ENCODE results near the gene PPFIA2.

The PPFIA2 gene

GRCh38 chr12:81564237-81564636 is 194.9 kb downstream of the PPFIA2 start:
- in situ Hi-C loops (cut with MboI; ENCODE audit: low sequenced_read_pairs), result no loop called here

- in situ Hi-C loops (cut with MboI; ENCODE audit: low sequenced_read_pairs), result no loop called here
Measured at GRCh38 chr12:81558031-81558430, 201.1 kb downstream of the PPFIA2 start.

- in situ Hi-C loops (cut with MboI; ENCODE audit: low sequenced_read_pairs), result no loop called here
Measured at GRCh38 chr12:81546811-81547210, 212.3 kb downstream of the PPFIA2 start.

GRCh38 chr12:81543621-81544139 is 215.5 kb downstream of the PPFIA2 start:
- in situ Hi-C loops (cut with MboI; ENCODE audit: low sequenced_read_pairs), result no loop called here

GRCh38 chr12:81542065-81543010 is 216.8 kb downstream of the PPFIA2 start:
- in situ Hi-C loops (cut with MboI; ENCODE audit: low sequenced_read_pairs), result no loop called here

- in situ Hi-C loops (cut with MboI; ENCODE audit: low sequenced_read_pairs), result no loop called here
Measured at GRCh38 chr12:81541121-81541520, 218.0 kb downstream of the PPFIA2 start.

GRCh38 chr12:81539279-81539678 is 219.9 kb downstream of the PPFIA2 start:
- in situ Hi-C loops (cut with MboI; ENCODE audit: low sequenced_read_pairs), result no loop called here

GRCh38 chr12:81533054-81533453 is 226.1 kb downstream of the PPFIA2 start:
- in situ Hi-C loops (cut with MboI; ENCODE audit: low sequenced_read_pairs), result no loop called here

GRCh38 chr12:81530352-81530751 is 228.8 kb downstream of the PPFIA2 start:
- in situ Hi-C loops (cut with MboI; ENCODE audit: low sequenced_read_pairs), result no loop called here

GRCh38 chr12:81520064-81520945 is 238.8 kb downstream of the PPFIA2 start:
- in situ Hi-C loops (cut with MboI; ENCODE audit: low sequenced_read_pairs), result no loop called here

- in situ Hi-C loops (cut with MboI; ENCODE audit: low sequenced_read_pairs), result no loop called here
Measured at GRCh38 chr12:81518638-81519037, 240.5 kb downstream of the PPFIA2 start.

GRCh38 chr12:81517296-81517695 is 241.9 kb downstream of the PPFIA2 start:
- in situ Hi-C loops (cut with MboI; ENCODE audit: low sequenced_read_pairs), result no loop called here

GRCh38 chr12:81502912-81503695 is 256.0 kb downstream of the PPFIA2 start:
- in situ Hi-C loops (cut with MboI; ENCODE audit: low sequenced_read_pairs), result no loop called here

GRCh38 chr12:81500788-81501187 is 258.4 kb downstream of the PPFIA2 start:
- in situ Hi-C loops (cut with MboI; ENCODE audit: low sequenced_read_pairs), result no loop called here

- in situ Hi-C loops (cut with MboI; ENCODE audit: low sequenced_read_pairs), result no loop called here
Measured at GRCh38 chr12:81499809-81500208, 259.3 kb downstream of the PPFIA2 start.

- in situ Hi-C loops (cut with MboI; ENCODE audit: low sequenced_read_pairs), result no loop called here
Measured at GRCh38 chr12:81492131-81492720, 266.9 kb downstream of the PPFIA2 start.

- in situ Hi-C loops (cut with MboI; ENCODE audit: low sequenced_read_pairs), result no loop called here
Measured at GRCh38 chr12:81472934-81473333, 286.2 kb downstream of the PPFIA2 start.

- in situ Hi-C loops (cut with MboI; ENCODE audit: low sequenced_read_pairs), result no loop called here
Measured at GRCh38 chr12:81470923-81471322, 288.2 kb downstream of the PPFIA2 start.

- in situ Hi-C loops (cut with MboI; ENCODE audit: low sequenced_read_pairs), result no loop called here
Measured at GRCh38 chr12:81468206-81468605, 290.9 kb downstream of the PPFIA2 start.

GRCh38 chr12:81465876-81466275 is 293.3 kb downstream of the PPFIA2 start:
- in situ Hi-C loops (cut with MboI; ENCODE audit: low sequenced_read_pairs), result no loop called here
